RWPE2 (cell line): ENCODE data around the gene MEOX1.

ENCODE experiments used
- ATAC-seq: fragments of 200-7000 bp; cut with Tn5 transposase; 3 replicates; pipeline ENCODE4 v1.9.1; 2021; ENCODE audit warnings: low read depth
- DNase-seq: peaks from one replicate; pipeline ENCODE4 v3.0.0-alpha.2; 2020; ENCODE audit warnings: low spot score
- H3K27ac ChIP-seq: fragments of 450-650 bp; 2 replicates; pipeline ENCODE4 v1.5.1; 2017; ENCODE audit warnings: mild to moderate bottlenecking; ENCODE audit not compliant: poor library complexity, severe bottlenecking
- H3K27me3 ChIP-seq: fragments of 250-450 bp; sonication (Bioruptor Pico); 2 replicates; pipeline ENCODE4 v1.5.1; 2021; ENCODE audit warnings: mild to moderate bottlenecking, moderate library complexity; ENCODE audit not compliant: insufficient read depth, poor library complexity, severe bottlenecking
- H3K36me3 ChIP-seq: fragments of 250-450 bp; sonication (Bioruptor Pico); 2 replicates; pipeline ENCODE4 v1.5.1; 2020; ENCODE audit warnings: low read depth, mild to moderate bottlenecking, moderate library complexity
- H3K4me1 ChIP-seq: fragments of 250-450 bp; sonication (Bioruptor Pico); 2 replicates; pipeline ENCODE4 v1.5.1; 2021; ENCODE audit warnings: mild to moderate bottlenecking, moderate library complexity; ENCODE audit not compliant: insufficient read depth, poor library complexity, severe bottlenecking
- H3K4me3 ChIP-seq: fragments of 250-450 bp; sonication (Bioruptor Pico); 2 replicates; pipeline ENCODE4 v1.5.1; 2021; ENCODE audit warnings: mild to moderate bottlenecking, moderate library complexity; ENCODE audit not compliant: severe bottlenecking
- H3K9me3 ChIP-seq: fragments of 250-450 bp; sonication (Bioruptor Pico); 2 replicates; pipeline ENCODE4 v1.5.1; 2021; ENCODE audit warnings: mild to moderate bottlenecking, moderate library complexity; ENCODE audit not compliant: severe bottlenecking
- CTCF ChIP-seq: fragments of 450-650 bp; IDR thresholded peaks from one replicate; pipeline ENCODE4 v1.5.1; 2017; ENCODE audit warnings: mild to moderate bottlenecking, moderate library complexity; ENCODE audit not compliant: poor library complexity, severe bottlenecking

MEOX1 gene

GRCh38 chr17:43614561-43614960 is 47.2 kb downstream of the MEOX1 start:
- Histone ChIP-seq H3K27ac (no peak overlapping the region), H3K36me3 (no peaks in the 10 kb centered on the region), H3K27me3 (no peaks in the 10 kb centered on the region), H3K4me3 (no peak overlapping the region), H3K9me3 (no peaks in the 10 kb centered on the region), H3K4me1 (peaks cover 10% of the 10 kb centered on the region)
- no peak for TF ChIP-seq CTCF
- DNase-seq (no peak), ATAC-seq (no peak)

GRCh38 chr17:43613917-43614316 is 47.8 kb downstream of the MEOX1 start:
- Histone ChIP-seq H3K9me3 (no peaks in the 10 kb centered on the region), H3K27me3 (no peaks in the 10 kb centered on the region), H3K36me3 (no peaks in the 10 kb centered on the region), H3K4me1 (peaks cover 10% of the 10 kb centered on the region), H3K4me3 (no peak overlapping the region), H3K27ac (no peak overlapping the region)
- DNase-seq: no peak
- no peak for TF ChIP-seq CTCF
- ATAC-seq: no peak

GRCh38 chr17:43612515-43612914 is 49.2 kb downstream of the MEOX1 start:
- Histone ChIP-seq H3K27ac (no peak overlapping the region), H3K27me3 (no peaks in the 10 kb centered on the region), H3K4me3 (no peak overlapping the region), H3K9me3 (no peaks in the 10 kb centered on the region), H3K4me1 (peaks cover 10% of the 10 kb centered on the region), H3K36me3 (no peaks in the 10 kb centered on the region)
- ATAC-seq (no peak), DNase-seq (no peak)
- TF ChIP-seq CTCF: no peak

GRCh38 chr17:43611230-43611969 is 50.3 kb downstream of the MEOX1 start:
- no peak for DNase-seq

More at GRCh38 chr17:43611230-43611969, 50.3 kb downstream of the MEOX1 start:
- Histone ChIP-seq H3K27me3 (no peaks in the 10 kb centered on the region), H3K9me3 (no peaks in the 10 kb centered on the region), H3K4me3 (no peak overlapping the region), H3K27ac (no peak overlapping the region), H3K4me1 (peaks cover 10% of the 10 kb centered on the region), H3K36me3 (no peaks in the 10 kb centered on the region)
- no peak for TF ChIP-seq CTCF
- no peak for ATAC-seq
